Measurements from ENCODE around the gene CYTH1. TPM values are rescaled to one million over a fixed set of nuclear protein-coding genes. Genes with fewer than 3 reads are reported as not detected.

The CYTH1 gene
- total RNA-seq, 4 donors from 2014 or later = 103 to 156 (median 142) TPM

- intact Hi-C loops (cut with DNase I; ENCODE audit: low total_unique reads) = loop anchor here (10.0 kb wide), 1 partner anchor 251 kb away; no protein-coding TSS in a partner anchor
- Histone ChIP-seq H3K4me1 (peaks cover 7 to 71% (median 23%) of the 10 kb centered on the region in 4 donors), H3K27me3 (no peaks in the 10 kb centered on the region), H3K36me3 (no peaks in the 10 kb centered on the region), H3K4me3 (no peak overlapping the region), H3K9me3 (no peaks in the 10 kb centered on the region), H3K27ac (peak overlapping the region in 2 of 4 donors; percentile 5 to 68)
- DNase-seq = no peak
- in situ Hi-C loops (cut with MboI; ENCODE audit: low pct_ligation_motif_present in 1 of 4, low pct_unique_long_range_greater_than_20kb in 1 of 4, low sequenced_read_pairs in 3 of 4) = no loop called here
- TF ChIP-seq CTCF (IDR thresholded peaks at IDR 0.05) = peak; percentile 56 to 71 (median 59)
- TF ChIP-seq EP300 (IDR thresholded peaks at IDR 0.05; ENCODE audit: low read depth) = no peak
- no peak for TF ChIP-seq POLR2A (IDR thresholded peaks at IDR 0.05)
- 30 to 49% methylated on average over 11 to 12 of the region's 12 CpGs for WGBS, 2 donors (ENCODE audit: low coverage in 1 of 2)
Observed at GRCh38 chr17:78745407-78746088, 36.5 kb downstream of the CYTH1 start.

- Histone ChIP-seq H3K9me3 (no peaks in the 10 kb centered on the region), H3K27me3 (no peaks in the 10 kb centered on the region), H3K4me1 (peaks cover 3 to 54% (median 19%) of the 10 kb centered on the region in 4 donors), H3K27ac (no peak overlapping the region), H3K36me3 (no peaks in the 10 kb centered on the region), H3K4me3 (no peak overlapping the region)
- 93 to 94% methylated on average over 5 of the region's 5 CpGs for WGBS, 2 donors (ENCODE audit: low coverage in 1 of 2)
- intact Hi-C loops (cut with DNase I; ENCODE audit: low total_unique reads) (loop anchor here (10.0 kb wide), 1 partner anchor 248 kb away; no protein-coding TSS in a partner anchor), in situ Hi-C loops (cut with MboI; ENCODE audit: low pct_ligation_motif_present in 1 of 4, low pct_unique_long_range_greater_than_20kb in 1 of 4, low sequenced_read_pairs in 3 of 4) (no loop called here)
- TF ChIP-seq POLR2AphosphoS5 (IDR thresholded peaks at IDR 0.05) = no peak
- DNase-seq = no peak
Observed at GRCh38 chr17:78742901-78743300, 39.2 kb downstream of the CYTH1 start.

- H3K27me3 ChIP-seq = no peaks in the 10 kb centered on the region
- H3K4me1 ChIP-seq = peaks cover 5 to 54% (median 22%) of the 10 kb centered on the region in 4 donors
- H3K36me3 ChIP-seq = no peaks in the 10 kb centered on the region
- H3K4me3 ChIP-seq = no peak overlapping the region
- TF ChIP-seq POLR2A (IDR thresholded peaks at IDR 0.05) (no peak), CTCF (IDR thresholded peaks at IDR 0.05) (no peak), EP300 (IDR thresholded peaks at IDR 0.05; ENCODE audit: low read depth) (no peak), POLR2AphosphoS5 (IDR thresholded peaks at IDR 0.05) (no peak)
- WGBS, 2 donors (ENCODE audit: low coverage in 1 of 2) = 78 to 94% methylated on average over 3 to 5 of the region's 5 CpGs
- in situ Hi-C loops (cut with MboI; ENCODE audit: low pct_ligation_motif_present in 1 of 4, low pct_unique_long_range_greater_than_20kb in 1 of 4, low sequenced_read_pairs in 3 of 4) = no loop called here
- H3K27ac ChIP-seq = no peak overlapping the region
- no peak for DNase-seq
- intact Hi-C loops (cut with DNase I; ENCODE audit: low total_unique reads) = loop anchor here (10.0 kb wide), 1 partner anchor 247 kb away; no protein-coding TSS in a partner anchor
- H3K9me3 ChIP-seq = no peaks in the 10 kb centered on the region
Observed at GRCh38 chr17:78741644-78742284, 40.3 kb downstream of the CYTH1 start.

- no peaks in the 10 kb centered on the region for H3K27me3 ChIP-seq
- intact Hi-C loops (cut with DNase I; ENCODE audit: low total_unique reads) (no loop called here), in situ Hi-C loops (cut with MboI; ENCODE audit: low pct_ligation_motif_present in 1 of 4, low pct_unique_long_range_greater_than_20kb in 1 of 4, low sequenced_read_pairs in 3 of 4) (no loop called here)
- no peak overlapping the region for H3K4me3 ChIP-seq
- H3K4me1 ChIP-seq = peaks cover 10 to 54% (median 26%) of the 10 kb centered on the region in 4 donors
- TF ChIP-seq POLR2A (IDR thresholded peaks at IDR 0.05) = no peak
- no peak for TF ChIP-seq CTCF (IDR thresholded peaks at IDR 0.05)
- TF ChIP-seq EP300 (IDR thresholded peaks at IDR 0.05; ENCODE audit: low read depth) = no peak
- no peak for TF ChIP-seq POLR2AphosphoS5 (IDR thresholded peaks at IDR 0.05)
- H3K9me3 ChIP-seq = no peaks in the 10 kb centered on the region
- no peak for DNase-seq
- peak overlapping the region in 2 of 4 donors; percentile 18 to 45 for H3K27ac ChIP-seq
- WGBS, 2 donors (ENCODE audit: low coverage in 1 of 2) = 83% methylated on average over 4 to 9 of the region's 9 CpGs
- H3K36me3 ChIP-seq = no peaks in the 10 kb centered on the region
Observed at GRCh38 chr17:78739331-78739931, 42.6 kb downstream of the CYTH1 start.
